GM12873 (cell line): ENCODE data around the gene CCDC137.

Experiments
- TF ChIP-seq, protein P1 (sequence below): IDR thresholded peaks from 2 replicates; pipeline ENCODE4 v1.5.1; 2012; ENCODE audit warnings: low read depth, mild to moderate bottlenecking, moderate library complexity, low read length, control low read depth; ENCODE audit not compliant: insufficient read depth; ENCODE audit errors: missing control alignments

Gene CCDC137

DNA sequence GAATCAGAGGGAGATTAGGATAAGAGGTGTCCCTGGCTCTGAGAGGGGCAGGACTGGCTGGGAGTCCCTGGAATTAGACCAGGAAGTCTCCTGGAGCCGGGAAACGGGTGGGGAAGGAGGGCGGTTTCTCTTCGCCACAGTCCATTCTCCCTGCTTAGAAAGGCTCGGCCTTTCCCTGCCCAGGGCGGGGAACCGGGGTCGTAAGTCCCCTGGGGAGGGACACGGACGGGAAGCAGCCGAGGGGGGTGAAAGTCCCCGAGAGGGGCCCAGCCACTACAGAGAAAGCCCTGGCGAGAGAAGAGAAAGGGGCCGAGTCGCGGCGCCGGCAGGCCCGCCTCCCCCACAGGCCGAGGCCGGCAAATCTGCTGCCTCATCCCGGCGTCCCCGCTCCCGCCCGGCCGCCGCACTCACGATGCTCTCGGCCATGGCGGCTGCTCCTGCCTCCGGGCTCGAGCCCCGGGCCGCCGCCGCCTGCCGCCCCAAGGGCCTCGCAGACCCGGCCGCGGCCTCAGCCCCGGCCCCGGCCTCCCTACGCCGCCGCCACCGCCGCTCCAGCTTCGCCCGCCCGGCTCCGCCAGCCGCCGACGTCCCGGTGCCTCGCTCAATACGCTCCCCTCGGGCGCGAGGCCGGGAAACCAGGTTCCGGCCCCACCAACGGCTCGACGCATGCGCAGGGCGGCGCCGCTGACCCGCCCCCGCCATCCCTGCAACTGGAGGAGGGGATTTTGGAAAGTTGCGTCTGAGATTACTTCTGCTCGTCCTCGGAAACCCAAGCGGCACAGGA lies 29.8 kb upstream of the CCDC137 start, which contains the start of the genes NPLOC4 and TSPAN10:
Gene NPLOC4 (minus strand): TSS at position 608 of the 784 bp plus-strand sequence. CDS start 182 bp downstream, at position 426.
Gene TSPAN10 (plus strand): TSS at position 692 of the 784 bp plus-strand sequence. CDS start 5,217 bp downstream, outside the sequence.
- TF ChIP-seq, protein P1, sequence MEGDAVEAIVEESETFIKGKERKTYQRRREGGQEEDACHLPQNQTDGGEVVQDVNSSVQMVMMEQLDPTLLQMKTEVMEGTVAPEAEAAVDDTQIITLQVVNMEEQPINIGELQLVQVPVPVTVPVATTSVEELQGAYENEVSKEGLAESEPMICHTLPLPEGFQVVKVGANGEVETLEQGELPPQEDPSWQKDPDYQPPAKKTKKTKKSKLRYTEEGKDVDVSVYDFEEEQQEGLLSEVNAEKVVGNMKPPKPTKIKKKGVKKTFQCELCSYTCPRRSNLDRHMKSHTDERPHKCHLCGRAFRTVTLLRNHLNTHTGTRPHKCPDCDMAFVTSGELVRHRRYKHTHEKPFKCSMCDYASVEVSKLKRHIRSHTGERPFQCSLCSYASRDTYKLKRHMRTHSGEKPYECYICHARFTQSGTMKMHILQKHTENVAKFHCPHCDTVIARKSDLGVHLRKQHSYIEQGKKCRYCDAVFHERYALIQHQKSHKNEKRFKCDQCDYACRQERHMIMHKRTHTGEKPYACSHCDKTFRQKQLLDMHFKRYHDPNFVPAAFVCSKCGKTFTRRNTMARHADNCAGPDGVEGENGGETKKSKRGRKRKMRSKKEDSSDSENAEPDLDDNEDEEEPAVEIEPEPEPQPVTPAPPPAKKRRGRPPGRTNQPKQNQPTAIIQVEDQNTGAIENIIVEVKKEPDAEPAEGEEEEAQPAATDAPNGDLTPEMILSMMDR = no peak

DNA sequence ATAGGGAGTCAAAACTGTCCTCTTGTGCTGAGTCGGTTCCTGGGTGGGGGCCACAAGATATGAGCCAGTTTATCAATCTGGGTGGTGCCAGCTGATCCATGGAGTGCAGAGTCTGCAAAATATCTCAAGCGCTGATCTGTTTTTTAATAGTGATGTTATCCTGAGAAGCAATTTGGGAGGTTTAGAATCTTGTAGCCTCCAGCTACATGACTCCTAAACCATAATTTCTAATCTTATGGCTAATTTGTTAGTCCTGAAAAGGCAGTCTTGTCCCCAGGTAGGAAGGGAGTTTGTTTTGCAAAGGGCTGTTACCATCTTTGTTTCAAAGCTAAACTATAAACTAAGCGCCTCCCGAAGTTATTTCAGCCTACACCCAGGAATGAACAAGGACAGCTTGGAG lies 27.9 kb upstream of the CCDC137 start:
- TF ChIP-seq, protein P1 = no peak

DNA sequence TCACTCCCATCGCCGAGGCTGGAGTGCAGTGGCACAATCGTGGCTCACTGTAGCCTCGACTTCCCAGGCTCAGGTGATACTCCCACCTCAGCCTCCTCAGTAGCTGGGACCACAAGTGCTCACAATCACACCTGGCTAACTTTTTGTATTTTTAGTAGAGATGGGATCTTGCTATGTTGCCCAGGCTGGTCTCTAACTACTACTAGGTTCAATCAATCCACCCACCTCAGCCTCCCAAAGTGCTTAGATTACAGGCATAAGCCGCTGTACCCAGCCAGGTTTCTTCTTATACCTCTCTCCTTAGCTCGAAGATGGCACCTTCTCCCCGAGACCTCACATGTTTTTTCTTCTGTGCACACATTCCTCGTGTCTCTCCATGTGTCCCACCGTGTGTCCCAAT lies 26.5 kb upstream of the CCDC137 start:
- TF ChIP-seq, protein P1 = no peak

DNA sequence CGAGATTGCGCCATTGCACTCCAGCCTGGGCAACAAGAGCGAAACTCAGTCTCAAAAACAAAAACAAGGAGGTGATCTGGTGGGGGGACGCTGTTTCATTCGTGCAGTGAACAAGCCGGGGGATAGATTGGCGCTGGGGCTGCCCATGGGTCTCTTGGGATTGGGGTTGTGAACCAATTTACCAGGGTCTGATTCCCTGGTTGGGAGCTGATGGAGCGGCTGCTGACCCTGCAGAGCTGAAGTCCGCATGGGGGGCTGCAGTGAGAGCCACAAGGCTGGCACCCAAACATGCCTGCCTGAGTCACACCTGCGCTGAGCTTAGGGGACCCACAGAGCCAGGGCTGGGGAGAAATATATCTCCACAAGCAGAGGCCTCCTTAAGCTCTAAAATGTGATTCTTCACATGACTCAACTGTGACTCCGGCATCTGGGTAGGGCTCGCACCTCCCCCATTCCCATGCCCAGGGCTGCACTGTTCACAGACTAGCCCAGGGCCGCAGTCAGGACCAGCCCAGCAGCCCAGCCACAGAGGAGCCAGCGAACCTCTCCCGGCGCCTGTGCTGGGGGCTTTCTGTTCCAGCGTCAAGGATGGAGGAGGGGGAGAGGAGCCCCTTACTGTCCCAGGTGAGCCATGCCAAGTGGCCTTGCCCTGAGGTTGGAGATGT lies 24.6 kb upstream of the CCDC137 start:
- TF ChIP-seq, protein P1 = no peak

DNA sequence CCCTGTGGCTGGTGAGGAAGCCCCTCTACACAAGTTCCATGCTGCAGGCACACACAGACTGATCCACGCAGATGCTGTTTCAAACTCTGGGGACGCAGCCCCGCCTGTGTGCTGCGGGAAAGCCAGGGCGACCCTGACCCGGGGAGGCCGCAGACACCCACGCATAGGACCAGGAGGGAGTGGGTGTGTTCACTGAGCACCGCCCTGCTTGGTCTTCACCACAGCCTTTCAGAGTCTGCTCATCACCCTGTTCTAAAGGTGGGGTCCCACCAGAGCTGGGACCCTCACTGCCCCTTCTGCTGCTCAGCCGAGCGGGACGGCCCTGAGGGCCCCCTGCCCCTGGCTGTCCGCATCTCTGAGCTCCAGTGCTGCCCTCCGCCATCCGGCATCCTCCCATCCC lies 22.0 kb upstream of the CCDC137 start:
- TF ChIP-seq, protein P1 = no peak

DNA sequence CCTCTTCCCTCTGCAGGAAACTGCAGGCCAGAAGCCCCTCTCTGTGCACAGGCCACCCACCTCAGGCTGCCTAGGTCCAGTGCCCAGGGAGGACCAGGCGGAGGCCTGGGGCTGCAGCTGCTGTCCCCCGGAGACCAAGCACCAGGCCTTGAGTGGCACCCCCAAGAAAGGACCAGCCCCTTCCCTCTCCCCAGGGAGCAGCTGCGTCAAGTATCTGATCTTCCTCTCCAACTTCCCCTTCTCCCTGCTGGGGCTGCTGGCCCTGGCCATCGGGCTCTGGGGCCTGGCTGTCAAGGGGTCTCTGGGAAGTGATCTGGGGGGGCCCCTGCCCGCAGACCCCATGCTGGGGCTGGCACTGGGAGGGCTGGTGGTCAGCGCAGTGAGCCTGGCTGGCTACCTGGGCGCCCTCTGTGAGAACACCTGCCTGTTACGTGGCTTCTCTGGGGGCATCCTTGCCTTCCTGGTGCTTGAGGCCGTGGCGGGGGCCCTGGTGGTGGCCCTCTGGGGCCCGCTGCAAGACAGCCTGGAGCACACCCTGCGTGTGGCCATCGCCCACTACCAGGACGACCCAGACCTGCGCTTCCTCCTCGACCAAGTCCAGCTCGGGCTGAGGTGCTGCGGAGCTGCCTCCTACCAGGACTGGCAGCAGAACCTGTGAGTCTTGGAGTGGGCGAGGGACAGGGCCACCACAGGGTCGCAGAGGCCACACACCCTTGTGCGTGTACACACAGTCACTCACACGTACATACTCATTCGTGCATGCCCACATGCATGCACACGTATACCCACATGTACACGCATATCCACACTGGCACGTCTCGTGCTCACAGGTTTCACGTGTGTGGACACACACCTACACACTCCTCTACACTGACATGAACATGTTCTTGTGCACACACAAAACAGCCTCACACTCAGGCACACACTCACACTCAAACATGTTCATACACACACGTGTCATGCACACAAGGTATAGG lies 21.3 kb upstream of the CCDC137 start:
- TF ChIP-seq, protein P1 = no peak
